A549 treated with AZD9567 at 1 μM for 4 hours (cell line): ENCODE data around the gene CILP. TPM values are rescaled to one million over a fixed set of nuclear protein-coding genes. Genes with fewer than 3 reads are reported as not detected.

Source experiments
- total RNA-seq: library from RNA; stranded (reverse); fragments of 200-300 nt; extraction: Qiagen RNA extraction; gene quantifications from 5 replicates; pipeline ENCODE4 v1.2.3, GENCODE V29; 2022; ENCODE audit not compliant: insufficient read depth

CILP gene
- total RNA-seq = 0.14 to 0.33 TPM (median 0.14 TPM) in 5 replicates

GRCh38 chr15:65210770-65211481 is at the start of gene CILP:
Gene CILP (minus strand): TSS chr15:65211473. CDS start chr15:65209755, 1,718 bp downstream.

GRCh38 chr15:65184868-65185717 is 26.2 kb downstream of the CILP start, which contains the start of gene CLPX:
Gene CLPX (minus strand): TSS chr15:65185342. CDS start chr15:65185153, 189 bp downstream.

Other genes with a start within 250 kb of the CILP start
- 112 to 125 TPM (median 117 TPM) in 5 replicates for gene SPG21, start 221.6 kb downstream of the CILP start, total RNA-seq
- gene MTFMT, start 181.8 kb downstream of the CILP start, total RNA-seq = 27.0 to 37.8 TPM (median 29.4 TPM) in 5 replicates
- gene SLC51B, start 166.1 kb downstream of the CILP start, total RNA-seq = 9.8 to 14.3 TPM (median 10.3 TPM) in 5 replicates
- gene RASL12, start 143.5 kb downstream of the CILP start, total RNA-seq = 0.05 to 0.19 TPM (median 0.09 TPM) in 4 of 5 replicates, not detected in the other
- 0.06 TPM in 1 of 5 replicates, not detected in the others for gene KBTBD13, start 134.7 kb downstream of the CILP start, total RNA-seq
- gene UBAP1L, start 96.3 kb downstream of the CILP start, total RNA-seq = 0.85 to 1.6 TPM (median 1.00 TPM) in 4 of 5 replicates, not detected in the other
- 22.3 to 30.0 TPM (median 27.6 TPM) in 5 replicates for gene PDCD7, start 77.7 kb downstream of the CILP start, total RNA-seq
- 39.4 to 46.5 TPM (median 43.5 TPM) in 5 replicates for gene CLPX, start 26.1 kb downstream of the CILP start, total RNA-seq
- gene PARP16, start 75.4 kb upstream of the CILP start, total RNA-seq = 4.2 to 10.9 TPM (median 9.9 TPM) in 5 replicates
- not detected in 5 replicates for gene RNU5A-1, start 84.6 kb upstream of the CILP start, total RNA-seq
- not detected in 5 replicates for gene RNU5B-1, start 93.2 kb upstream of the CILP start, total RNA-seq
- 0.08 to 0.33 TPM (median 0.12 TPM) in 4 of 5 replicates, not detected in the other for gene IGDCC3, start 166.5 kb upstream of the CILP start, total RNA-seq
- 1.5 to 3.0 TPM (median 2.0 TPM) in 5 replicates for gene IGDCC4, start 211.5 kb upstream of the CILP start, total RNA-seq